Stimulated activated CD8-positive, alpha-beta memory T cell treated with anti-CD3 and anti-CD28 coated beads, Interleukin-12 subunit alpha, Interleukin-12 subunit beta, amount 100 ng/mL, for 1 hour (primary cell): ENCODE results near the gene EFR3B.
A peak's percentile ranks its signal among the peaks of the same experiment; 100 is the strongest.
"Not testable (repeated sequence)": the region's sequence is repeated elsewhere in the genome, so short reads cannot be mapped to it uniquely, and the experiment has no call there.

Experiments used
- DNase-seq: peaks from one replicate; pipeline ENCODE4 v3.0.0-alpha.2; 2020; ENCODE audit warnings: low read depth

The EFR3B gene

GRCh38 chr2:25041928-25042320, at the start of gene EFR3B:
Gene EFR3B (plus strand): TSS chr2:25042076. CDS start chr2:25042313, 237 bp downstream.
- DNase-seq, result peak; percentile 76

- DNase-seq, result no peak
These were observed 48.3 kb upstream of the EFR3B start for GRCh38 chr2:24993406-24994145.

- no peak for DNase-seq
These were observed 47.6 kb upstream of the EFR3B start for GRCh38 chr2:24994146-24994724.

- DNase-seq, result not testable (repeated sequence)
These were observed 42.8 kb upstream of the EFR3B start for GRCh38 chr2:24999097-24999496.

GRCh38 chr2:25000036-25000435, 41.8 kb upstream of the EFR3B start:
- no peak for DNase-seq

- DNase-seq, result no peak
These were observed 41.2 kb upstream of the EFR3B start for GRCh38 chr2:25000503-25001324.

- no peak for DNase-seq
These were observed 40.6 kb upstream of the EFR3B start for GRCh38 chr2:25001325-25001637.

- DNase-seq, result no peak
These were observed 39.8 kb upstream of the EFR3B start for GRCh38 chr2:25002066-25002465.

GRCh38 chr2:25009954-25010353, 31.9 kb upstream of the EFR3B start:
- DNase-seq, result no peak

GRCh38 chr2:25011342-25011741, 30.5 kb upstream of the EFR3B start:
- not testable (repeated sequence) for DNase-seq

GRCh38 chr2:25014631-25015030, 27.2 kb upstream of the EFR3B start:
- DNase-seq, result no peak

- DNase-seq, result no peak
These were observed 23.2 kb upstream of the EFR3B start for GRCh38 chr2:25018681-25019080.

GRCh38 chr2:25021791-25022362, 20.0 kb upstream of the EFR3B start:
- no peak for DNase-seq

- DNase-seq, result no peak
These were observed 18.5 kb upstream of the EFR3B start for GRCh38 chr2:25023333-25023732.

- no peak for DNase-seq
These were observed 16.5 kb upstream of the EFR3B start for GRCh38 chr2:25025229-25026007.

- DNase-seq, result no peak
These were observed 15.8 kb upstream of the EFR3B start for GRCh38 chr2:25026008-25026530.

GRCh38 chr2:25029183-25029554, 12.7 kb upstream of the EFR3B start:
- DNase-seq, result no peak

GRCh38 chr2:25030702-25031101, 11.2 kb upstream of the EFR3B start:
- no peak for DNase-seq

GRCh38 chr2:25032094-25032493, 9.8 kb upstream of the EFR3B start:
- no peak for DNase-seq

GRCh38 chr2:25032901-25033300, 9.0 kb upstream of the EFR3B start:
- no peak for DNase-seq

- no peak for DNase-seq
These were observed 7.8 kb upstream of the EFR3B start for GRCh38 chr2:25034081-25034480.
